Measurements from ENCODE around the gene PPARD.

PPARD gene

DNA sequence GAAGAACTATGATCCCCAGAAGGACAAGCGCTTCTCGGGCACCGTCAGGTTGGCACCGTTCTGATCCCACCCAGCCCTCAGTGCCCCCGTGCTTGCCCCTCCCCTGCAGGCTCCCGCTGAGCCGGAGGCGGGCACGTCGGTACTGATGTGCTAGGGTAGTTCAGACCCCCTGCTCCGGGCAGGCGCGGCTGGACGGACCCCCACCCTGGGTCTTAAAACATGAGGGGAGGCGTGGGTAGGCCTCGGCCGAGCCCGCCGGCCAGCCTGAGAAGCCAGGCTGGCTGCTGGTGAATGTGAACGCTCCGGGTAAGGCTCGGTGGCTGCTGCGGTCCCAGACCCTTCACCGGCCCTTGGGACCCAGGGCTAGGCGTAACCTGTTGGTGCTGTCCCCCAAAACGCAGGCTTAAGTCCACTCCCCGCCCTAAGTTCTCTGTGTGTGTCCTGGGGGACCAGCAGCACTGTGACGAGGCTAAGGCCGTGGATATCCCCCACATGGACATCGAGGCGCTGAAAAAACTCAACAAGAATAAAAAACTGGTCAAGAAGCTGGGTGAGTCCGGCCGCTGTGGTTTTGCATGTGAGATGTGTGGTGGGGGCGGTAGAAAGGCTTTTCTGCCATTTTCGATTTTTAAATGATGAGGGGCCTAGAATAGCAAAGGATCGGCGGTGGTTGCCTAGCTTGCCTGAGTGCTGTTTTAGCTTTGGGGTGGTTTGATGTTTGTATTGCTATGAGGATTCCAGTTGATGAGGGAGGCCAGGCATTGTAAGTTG lies 126.8 kb downstream of the PPARD start:
- TF ChIP-seq, protein P1, sequence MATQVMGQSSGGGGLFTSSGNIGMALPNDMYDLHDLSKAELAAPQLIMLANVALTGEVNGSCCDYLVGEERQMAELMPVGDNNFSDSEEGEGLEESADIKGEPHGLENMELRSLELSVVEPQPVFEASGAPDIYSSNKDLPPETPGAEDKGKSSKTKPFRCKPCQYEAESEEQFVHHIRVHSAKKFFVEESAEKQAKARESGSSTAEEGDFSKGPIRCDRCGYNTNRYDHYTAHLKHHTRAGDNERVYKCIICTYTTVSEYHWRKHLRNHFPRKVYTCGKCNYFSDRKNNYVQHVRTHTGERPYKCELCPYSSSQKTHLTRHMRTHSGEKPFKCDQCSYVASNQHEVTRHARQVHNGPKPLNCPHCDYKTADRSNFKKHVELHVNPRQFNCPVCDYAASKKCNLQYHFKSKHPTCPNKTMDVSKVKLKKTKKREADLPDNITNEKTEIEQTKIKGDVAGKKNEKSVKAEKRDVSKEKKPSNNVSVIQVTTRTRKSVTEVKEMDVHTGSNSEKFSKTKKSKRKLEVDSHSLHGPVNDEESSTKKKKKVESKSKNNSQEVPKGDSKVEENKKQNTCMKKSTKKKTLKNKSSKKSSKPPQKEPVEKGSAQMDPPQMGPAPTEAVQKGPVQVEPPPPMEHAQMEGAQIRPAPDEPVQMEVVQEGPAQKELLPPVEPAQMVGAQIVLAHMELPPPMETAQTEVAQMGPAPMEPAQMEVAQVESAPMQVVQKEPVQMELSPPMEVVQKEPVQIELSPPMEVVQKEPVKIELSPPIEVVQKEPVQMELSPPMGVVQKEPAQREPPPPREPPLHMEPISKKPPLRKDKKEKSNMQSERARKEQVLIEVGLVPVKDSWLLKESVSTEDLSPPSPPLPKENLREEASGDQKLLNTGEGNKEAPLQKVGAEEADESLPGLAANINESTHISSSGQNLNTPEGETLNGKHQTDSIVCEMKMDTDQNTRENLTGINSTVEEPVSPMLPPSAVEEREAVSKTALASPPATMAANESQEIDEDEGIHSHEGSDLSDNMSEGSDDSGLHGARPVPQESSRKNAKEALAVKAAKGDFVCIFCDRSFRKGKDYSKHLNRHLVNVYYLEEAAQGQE (IDR thresholded peaks at IDR 0.05; ENCODE audit: insufficient read depth in 1 of 2, low read depth in 2 of 2, low read length in 2 of 2) = no peak
- TF ChIP-seq FOXP2 (optimal IDR thresholded peaks at IDR 0.05; ENCODE audit: borderline replicate concordance, extremely low read depth, extremely low read length, insufficient read depth) (no peak), SIN3A (IDR thresholded peaks at IDR 0.05; ENCODE audit: borderline replicate concordance, insufficient read depth, low read length) (0 out of 2 replicates have a peak, but pooled peaks have one; percentile 35), TAF1 (IDR thresholded peaks at IDR 0.05; ENCODE audit: borderline replicate concordance, insufficient read depth, low read length) (no peak), POLR2AphosphoS5 (IDR thresholded peaks at IDR 0.05; ENCODE audit: low read depth, low read length) (no peak)

DNA sequence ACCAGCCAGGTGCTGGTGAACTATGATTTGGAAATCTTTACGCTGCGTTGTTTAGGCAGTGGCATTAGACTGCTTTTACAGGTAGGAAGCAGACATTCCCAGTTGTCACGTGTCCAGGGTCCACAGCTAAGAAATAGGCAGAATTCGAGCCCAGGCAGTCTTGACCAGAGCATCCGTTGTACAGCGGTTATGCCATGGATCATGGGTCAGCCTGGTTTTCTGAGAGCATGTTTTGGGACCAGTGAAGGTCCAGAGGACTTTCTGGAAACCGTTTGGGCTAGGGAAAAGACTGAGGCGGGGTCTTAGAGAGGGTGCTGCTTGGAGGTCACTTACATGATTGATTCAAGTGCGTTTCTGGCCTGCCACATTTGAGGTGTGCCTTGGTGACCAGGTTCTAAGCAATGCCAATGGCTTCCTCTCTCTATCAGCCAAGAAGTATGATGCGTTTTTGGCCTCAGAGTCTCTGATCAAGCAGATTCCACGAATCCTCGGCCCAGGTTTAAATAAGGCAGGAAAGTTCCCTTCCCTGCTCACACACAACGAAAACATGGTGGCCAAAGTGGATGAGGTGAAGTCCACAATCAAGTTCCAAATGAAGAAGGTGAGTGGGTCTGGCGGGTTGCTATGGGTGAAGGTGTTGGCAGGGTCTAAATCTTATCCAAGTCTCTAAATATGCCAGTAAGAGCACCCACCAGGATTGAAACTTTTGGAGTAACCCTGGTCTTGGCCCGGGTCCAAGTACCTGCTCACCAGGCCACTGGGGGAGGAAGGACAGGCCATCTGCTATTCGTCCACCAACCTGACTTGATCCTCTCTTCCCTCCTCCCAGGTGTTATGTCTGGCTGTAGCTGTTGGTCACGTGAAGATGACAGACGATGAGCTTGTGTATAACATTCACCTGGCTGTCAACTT lies 127.6 kb downstream of the PPARD start:
- 0 out of 2 replicates have a peak, but pooled peaks have one; percentile 17 for TF ChIP-seq TAF1 (IDR thresholded peaks at IDR 0.05; ENCODE audit: borderline replicate concordance, insufficient read depth, low read length)
- no peak for TF ChIP-seq POLR2AphosphoS5 (IDR thresholded peaks at IDR 0.05; ENCODE audit: low read depth, low read length)
- TF ChIP-seq, protein P1 (IDR thresholded peaks at IDR 0.05; ENCODE audit: insufficient read depth in 1 of 2, low read depth in 2 of 2, low read length in 2 of 2) = no peak
- no peak for TF ChIP-seq FOXP2 (optimal IDR thresholded peaks at IDR 0.05; ENCODE audit: borderline replicate concordance, extremely low read depth, extremely low read length, insufficient read depth)
- TF ChIP-seq SIN3A (IDR thresholded peaks at IDR 0.05; ENCODE audit: borderline replicate concordance, insufficient read depth, low read length) = no peak

DNA sequence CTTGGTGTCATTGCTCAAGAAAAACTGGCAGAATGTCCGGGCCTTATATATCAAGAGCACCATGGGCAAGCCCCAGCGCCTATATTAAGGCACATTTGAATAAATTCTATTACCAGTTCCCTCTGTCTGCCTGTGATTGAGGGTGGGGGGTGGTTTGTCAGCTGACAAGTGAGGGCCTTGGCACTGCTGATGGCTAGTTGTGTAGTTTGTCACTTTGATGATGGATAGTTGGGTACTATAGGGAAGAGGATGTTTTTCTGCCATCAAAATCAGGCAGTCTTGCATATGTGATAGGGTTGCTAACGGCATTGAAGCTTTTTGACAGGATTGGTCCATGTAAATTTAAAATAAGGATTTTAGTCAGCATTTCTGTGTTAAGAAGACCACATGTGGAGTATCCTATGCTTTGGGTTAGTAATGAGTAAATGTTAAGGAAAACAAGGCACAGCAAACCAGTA lies 128.3 kb downstream of the PPARD start:
- TF ChIP-seq, protein P1 (IDR thresholded peaks at IDR 0.05; ENCODE audit: insufficient read depth in 1 of 2, low read depth in 2 of 2, low read length in 2 of 2) = no peak
- TF ChIP-seq TAF1 (IDR thresholded peaks at IDR 0.05; ENCODE audit: borderline replicate concordance, insufficient read depth, low read length) = no peak
- TF ChIP-seq POLR2AphosphoS5 (IDR thresholded peaks at IDR 0.05; ENCODE audit: low read depth, low read length) = peak; percentile 32; the same call in 1 of the 2 replicates

DNA sequence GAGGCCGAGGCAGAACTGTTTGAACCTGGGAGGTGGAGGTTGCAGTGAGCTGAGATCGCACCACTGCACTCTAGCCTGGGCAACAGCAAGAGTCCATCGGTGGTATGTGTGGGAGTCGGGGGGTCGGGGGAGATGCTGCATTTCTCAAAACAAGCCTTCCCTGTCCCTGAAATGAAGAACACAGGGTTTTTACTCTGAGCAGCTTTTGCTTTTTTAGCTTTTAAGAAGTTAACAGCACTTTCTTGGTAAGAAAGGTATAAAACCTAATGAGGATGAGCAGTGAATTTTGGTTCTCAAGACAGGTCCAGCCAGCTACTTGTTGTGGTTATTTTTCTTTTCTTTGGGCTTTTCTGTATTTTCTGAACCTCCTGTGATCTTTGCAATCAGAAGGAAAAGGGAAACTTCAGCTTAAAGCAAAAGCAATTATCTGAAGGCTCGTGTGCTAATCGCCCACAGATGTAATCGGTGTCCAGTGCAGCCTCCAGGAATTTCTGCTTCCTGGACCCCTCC lies 129.5 kb downstream of the PPARD start:
- TF ChIP-seq TAF1 (IDR thresholded peaks at IDR 0.05; ENCODE audit: borderline replicate concordance, insufficient read depth, low read length) (no peak), POLR2AphosphoS5 (IDR thresholded peaks at IDR 0.05; ENCODE audit: low read depth, low read length) (no peak), FOXP2 (optimal IDR thresholded peaks at IDR 0.05; ENCODE audit: borderline replicate concordance, extremely low read depth, extremely low read length, insufficient read depth) (no peak), SIN3A (IDR thresholded peaks at IDR 0.05; ENCODE audit: borderline replicate concordance, insufficient read depth, low read length) (no peak)
- TF ChIP-seq, protein P1 (IDR thresholded peaks at IDR 0.05; ENCODE audit: insufficient read depth in 1 of 2, low read depth in 2 of 2, low read length in 2 of 2) = no peak

Measured in PFSK-1 (cell line).